Erythroblast (primary cell): ENCODE data around the gene RRAS2.

ENCODE experiments used
- GATA1 ChIP-seq: IDR thresholded peaks from 2 replicates; pipeline ENCODE4 v1.6.1; 2011; ENCODE audit warnings: low read depth, mild to moderate bottlenecking, control low read depth, low read length, moderate library complexity
- POLR2A ChIP-seq: IDR thresholded peaks from 2 replicates; pipeline ENCODE4 v1.6.1; 2011; ENCODE audit warnings: mild to moderate bottlenecking, low read length

DNA sequence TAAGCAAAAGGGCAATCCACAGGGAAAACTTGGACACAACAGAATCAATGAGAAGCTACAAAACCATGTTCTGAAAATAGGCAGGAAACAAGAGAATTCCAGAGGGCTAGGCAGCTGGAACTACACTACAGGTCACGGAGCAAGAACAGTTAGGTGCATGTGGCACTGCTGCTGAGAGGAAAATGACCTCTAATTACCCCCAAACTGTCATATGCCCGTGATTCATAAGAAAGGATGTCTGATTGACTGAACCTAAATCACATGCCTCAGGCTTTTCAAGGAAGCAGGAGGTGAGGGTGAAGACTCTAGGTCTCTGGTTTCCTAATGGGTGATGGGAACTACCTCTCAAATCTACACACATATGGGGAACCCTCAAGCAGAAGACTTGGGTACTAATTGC is 17.9 kb upstream of the RRAS2 start:
- TF ChIP-seq POLR2A (no peak), GATA1 (no peak)
